22Rv1 (cell line): ENCODE results near the gene MED4.

Experiments used
- CTCF ChIP-seq: fragments of 450-650 bp; IDR thresholded peaks from 2 replicates; pipeline ENCODE4 v1.5.1; 2017; ENCODE audit warnings: mild to moderate bottlenecking
- ZFX ChIP-seq: fragments of 450-650 bp; IDR thresholded peaks from 2 replicates; pipeline ENCODE4 v1.6.1; 2017; ENCODE audit warnings: antibody characterized with exemption, borderline replicate concordance

GRCh38 chr13:48068952-48069351, 26.0 kb downstream of the MED4 start:
- TF ChIP-seq CTCF (no peak), ZFX (no peak)
